ENCODE measurements around the gene POLR3K.

Gene POLR3K

DNA sequence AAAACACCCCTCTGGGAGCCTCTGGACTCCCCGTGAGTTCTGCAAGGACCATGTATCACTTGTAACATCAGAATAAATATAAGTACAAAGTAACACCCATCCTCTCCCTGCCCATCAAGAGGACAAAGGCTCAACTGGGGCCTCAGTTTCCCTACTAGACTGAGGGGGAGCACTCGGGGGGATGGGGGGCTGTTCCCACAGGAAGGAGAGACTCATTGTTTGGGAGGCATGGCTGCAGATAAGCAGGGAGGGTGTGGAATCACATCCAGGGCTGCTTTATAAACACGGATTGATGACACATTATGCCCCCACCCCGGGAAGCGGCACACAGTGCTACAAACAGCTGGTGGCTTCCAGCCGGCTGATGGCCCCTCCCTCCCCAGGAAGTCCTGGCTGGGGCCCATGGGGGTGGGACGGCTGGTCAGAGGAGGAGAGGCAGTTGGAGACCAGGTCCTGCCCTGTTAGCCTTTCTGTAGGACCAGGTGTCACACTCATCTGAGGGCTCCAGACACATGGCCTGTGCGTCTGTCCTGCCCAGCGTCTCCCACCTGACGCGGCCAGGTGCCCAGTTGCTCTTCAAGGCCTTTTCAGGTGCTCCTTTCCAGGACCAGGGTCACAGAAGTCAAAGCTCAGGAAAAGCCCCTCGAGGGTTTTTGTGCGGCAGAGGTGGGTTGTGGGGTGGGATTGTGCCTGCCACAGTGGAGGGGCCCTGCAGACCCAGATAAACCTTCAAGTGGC, 23.3 kb upstream of the POLR3K start:
- no peaks in the 10 kb centered on the region for H3K9me3 Mint-ChIP-seq

DNA sequence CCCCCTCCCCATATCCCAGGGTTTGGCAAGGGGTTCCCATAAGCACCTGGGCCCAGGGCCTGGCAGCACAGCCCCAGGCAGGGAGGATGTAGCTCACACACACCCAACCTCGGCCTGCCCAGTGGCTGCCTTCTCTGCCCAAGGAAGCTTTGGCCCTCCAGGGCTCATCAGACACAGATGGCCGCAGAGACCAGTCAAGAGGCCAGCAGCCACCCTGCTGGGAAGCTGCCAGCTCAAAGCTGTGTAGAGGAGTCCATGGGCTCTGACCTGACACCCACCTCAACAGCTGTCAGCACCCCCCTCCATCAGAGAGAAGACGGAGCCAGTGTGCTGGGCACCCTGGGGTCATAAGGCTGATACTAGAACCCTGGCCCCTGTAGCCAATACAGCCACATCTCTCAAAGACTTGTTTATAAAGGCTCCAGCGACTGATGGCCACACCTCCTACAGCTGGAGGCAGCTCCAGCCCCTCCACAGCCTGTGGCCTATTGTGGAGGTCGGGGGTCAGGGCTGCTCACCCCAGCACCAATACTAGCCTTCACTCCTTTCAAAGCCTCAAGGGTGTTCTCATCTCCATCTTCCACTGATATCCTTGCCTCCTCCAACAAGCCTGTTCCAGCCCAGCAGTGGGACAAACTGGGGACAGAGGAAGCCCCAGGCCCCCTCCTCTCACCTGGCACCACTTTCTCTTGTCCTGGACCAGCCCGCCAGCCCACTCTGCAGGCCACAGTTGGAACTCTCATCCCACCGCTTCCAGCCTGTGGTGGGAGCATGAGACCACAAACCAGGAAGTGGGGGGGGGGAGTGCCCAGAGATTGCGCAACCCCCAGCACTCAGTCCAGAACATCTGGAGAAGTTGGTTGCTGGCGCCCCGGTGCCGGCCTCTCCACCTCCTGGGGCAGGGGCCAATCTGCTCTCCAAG, 22.4 kb upstream of the POLR3K start:
- no peak for ATAC-seq (replicated peaks; ENCODE audit: extremely low read depth, poor library complexity, severe bottlenecking)
- Mint-ChIP-seq H3K36me3 (ENCODE audit: insufficient read depth) (peaks cover 11% of the 10 kb centered on the region), H3K27ac (ENCODE audit: low read depth) (peak overlapping the region; percentile 53), H3K27me3 (peaks cover 31% of the 10 kb centered on the region), H3K4me3 (peak overlapping the region; percentile 84), H3K4me1 (peaks cover 32% of the 10 kb centered on the region), H3K9me3 (no peaks in the 10 kb centered on the region)
- no peak for DNase-seq (ENCODE audit: low spot score in 2 of 2)

More for the DNA sequence above, 23.3 kb upstream of the POLR3K start:
- Mint-ChIP-seq H3K36me3 (ENCODE audit: insufficient read depth) (peaks cover 11% of the 10 kb centered on the region), H3K27me3 (peaks cover 22% of the 10 kb centered on the region), H3K4me1 (peaks cover 32% of the 10 kb centered on the region), H3K4me3 (peak overlapping the region; percentile 84), H3K27ac (ENCODE audit: low read depth) (peak overlapping the region; percentile 53)
- no peak for ATAC-seq (replicated peaks; ENCODE audit: extremely low read depth, poor library complexity, severe bottlenecking)
- no peak for DNase-seq (ENCODE audit: low spot score in 2 of 2)

DNA sequence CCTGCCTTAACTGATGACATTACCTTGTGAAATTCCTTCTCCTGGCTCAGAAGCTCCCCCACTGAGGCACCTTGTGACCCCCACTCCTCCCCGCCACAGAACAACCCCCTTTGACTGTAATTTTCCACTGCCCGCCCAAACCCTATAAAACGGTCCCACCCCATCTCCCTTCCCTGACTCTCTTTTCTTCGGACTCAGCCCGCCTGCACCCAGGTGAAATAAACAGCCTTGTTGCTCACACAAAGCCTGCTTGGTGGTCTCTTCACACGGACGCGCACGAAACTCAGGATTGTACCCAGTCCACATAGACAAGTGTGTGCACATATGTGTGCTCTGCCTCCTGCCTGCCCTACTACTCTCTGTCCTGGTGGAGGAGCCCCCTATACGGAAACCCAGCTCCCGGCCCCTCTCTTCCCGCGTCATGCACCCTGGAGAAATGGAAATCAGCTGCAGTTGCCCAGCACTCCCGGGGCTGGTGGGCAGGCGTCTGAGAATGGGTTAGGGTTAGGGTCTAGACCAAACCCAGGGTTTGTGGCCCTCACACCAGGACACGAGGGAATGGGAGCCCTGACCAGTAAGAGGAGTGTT, 21.4 kb upstream of the POLR3K start:
- H3K36me3 Mint-ChIP-seq (ENCODE audit: insufficient read depth): peaks cover 7% of the 10 kb centered on the region
- peaks cover 31% of the 10 kb centered on the region for H3K4me1 Mint-ChIP-seq
- H3K4me3 Mint-ChIP-seq: no peak overlapping the region
- peaks cover 41% of the 10 kb centered on the region for H3K27me3 Mint-ChIP-seq
- DNase-seq (ENCODE audit: low spot score in 2 of 2): no peak
- no peaks in the 10 kb centered on the region for H3K9me3 Mint-ChIP-seq
- ATAC-seq (replicated peaks; ENCODE audit: extremely low read depth, poor library complexity, severe bottlenecking): no peak
- H3K27ac Mint-ChIP-seq (ENCODE audit: low read depth): no peak overlapping the region

DNA sequence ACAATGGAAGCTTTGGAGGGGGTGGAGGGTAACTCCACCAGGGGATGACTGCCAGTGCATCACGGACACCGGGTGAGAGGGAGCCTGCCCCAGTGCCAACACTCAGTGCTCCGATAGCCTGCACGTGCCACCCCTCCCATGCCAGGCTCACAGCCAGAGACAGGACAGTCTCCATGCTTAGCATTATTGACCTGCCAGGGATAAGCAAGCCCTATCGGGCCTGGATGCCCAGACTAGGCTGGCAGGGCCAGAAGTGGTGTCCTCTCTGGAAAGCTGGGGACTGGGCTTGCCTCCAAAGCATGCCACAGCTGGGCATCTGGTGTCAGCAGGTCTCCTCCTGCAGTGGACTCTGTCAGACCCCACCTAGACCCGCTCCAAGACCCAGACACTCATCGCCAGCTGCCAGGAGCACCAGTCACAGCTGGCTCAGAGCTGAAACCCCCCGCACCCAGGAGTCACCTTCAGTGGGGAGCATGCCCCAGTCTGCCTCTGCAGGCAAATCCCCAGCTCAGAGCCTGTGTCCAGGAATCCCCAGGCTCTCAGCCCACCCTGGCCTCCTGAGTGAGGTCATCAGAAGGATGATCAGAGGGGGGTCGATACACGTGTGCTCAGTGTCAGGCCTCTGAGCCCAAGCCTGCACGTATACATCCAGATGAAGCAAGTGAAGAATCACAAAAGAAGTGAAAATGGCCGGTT, 20.8 kb upstream of the POLR3K start:
- Mint-ChIP-seq H3K9me3 (no peaks in the 10 kb centered on the region), H3K27me3 (peaks cover 46% of the 10 kb centered on the region), H3K27ac (ENCODE audit: low read depth) (no peak overlapping the region), H3K4me3 (no peak overlapping the region), H3K4me1 (peaks cover 25% of the 10 kb centered on the region), H3K36me3 (ENCODE audit: insufficient read depth) (peaks cover 7% of the 10 kb centered on the region)
- ATAC-seq (replicated peaks; ENCODE audit: extremely low read depth, poor library complexity, severe bottlenecking) (no peak), DNase-seq (ENCODE audit: low spot score in 2 of 2) (no peak)

DNA sequence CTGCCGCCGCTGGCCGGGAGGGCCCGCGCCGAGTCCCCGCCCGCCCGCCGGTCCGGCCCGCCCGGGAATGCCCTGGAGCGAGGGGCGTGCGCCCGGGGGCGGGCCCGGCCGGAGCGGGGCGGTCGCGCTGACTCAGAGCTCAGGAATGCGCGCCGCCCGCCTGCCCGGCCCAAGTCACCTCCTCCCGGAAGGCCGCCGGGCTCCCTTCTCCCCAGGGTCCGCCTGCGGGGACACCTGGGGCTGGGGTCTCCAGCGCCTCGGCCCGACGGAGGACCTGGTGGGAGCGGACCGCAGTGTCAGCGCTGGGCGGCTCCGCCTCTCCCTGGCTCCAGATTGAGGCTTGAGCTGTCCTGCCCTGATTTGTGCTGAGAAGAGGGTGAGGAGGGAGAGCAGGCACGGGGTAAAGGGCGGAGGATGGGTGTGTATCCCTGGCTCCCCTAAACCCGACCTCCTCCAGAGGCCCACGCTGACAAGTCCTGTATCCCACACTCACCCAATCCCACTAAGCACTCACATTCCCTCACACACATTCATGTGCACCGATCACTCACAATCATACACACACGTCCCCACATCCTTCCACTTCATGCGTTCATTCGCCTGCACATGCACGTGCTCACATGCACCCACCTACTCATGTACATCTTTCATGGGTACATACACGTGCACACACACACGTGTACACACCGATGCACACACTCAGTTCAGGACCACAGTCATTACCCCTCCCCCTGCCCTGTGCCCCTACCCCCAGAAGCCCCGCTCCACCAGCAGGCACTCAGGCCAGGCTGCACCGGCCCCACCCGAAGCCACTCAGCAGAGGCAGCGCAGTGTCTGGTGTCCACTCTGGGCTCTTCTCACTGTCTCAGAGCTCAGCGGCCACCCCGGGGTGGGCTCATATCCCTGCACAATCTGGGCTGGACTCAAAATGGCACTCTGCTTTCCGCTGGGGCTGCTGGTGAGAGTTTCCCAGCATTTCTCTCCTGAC, 19.4 kb upstream of the POLR3K start, which contains the start of gene RHBDF1:
Gene RHBDF1 (minus strand): TSS at position 71 of the 988 bp plus-strand sequence. CDS start 7,616 bp downstream, outside the sequence.
- DNase-seq (ENCODE audit: low spot score in 2 of 2) (no peak), ATAC-seq (replicated peaks; ENCODE audit: extremely low read depth, poor library complexity, severe bottlenecking) (no peak)
- Mint-ChIP-seq H3K36me3 (ENCODE audit: insufficient read depth) (peaks cover 7% of the 10 kb centered on the region), H3K27ac (ENCODE audit: low read depth) (no peak within 1 kb of the TSS), H3K27me3 (peaks cover 46% of the 10 kb centered on the region), H3K4me1 (peaks cover 18% of the 10 kb centered on the region), H3K9me3 (no peaks in the 10 kb centered on the region), H3K4me3 (peak within 1 kb of the TSS; percentile 0)

DNA sequence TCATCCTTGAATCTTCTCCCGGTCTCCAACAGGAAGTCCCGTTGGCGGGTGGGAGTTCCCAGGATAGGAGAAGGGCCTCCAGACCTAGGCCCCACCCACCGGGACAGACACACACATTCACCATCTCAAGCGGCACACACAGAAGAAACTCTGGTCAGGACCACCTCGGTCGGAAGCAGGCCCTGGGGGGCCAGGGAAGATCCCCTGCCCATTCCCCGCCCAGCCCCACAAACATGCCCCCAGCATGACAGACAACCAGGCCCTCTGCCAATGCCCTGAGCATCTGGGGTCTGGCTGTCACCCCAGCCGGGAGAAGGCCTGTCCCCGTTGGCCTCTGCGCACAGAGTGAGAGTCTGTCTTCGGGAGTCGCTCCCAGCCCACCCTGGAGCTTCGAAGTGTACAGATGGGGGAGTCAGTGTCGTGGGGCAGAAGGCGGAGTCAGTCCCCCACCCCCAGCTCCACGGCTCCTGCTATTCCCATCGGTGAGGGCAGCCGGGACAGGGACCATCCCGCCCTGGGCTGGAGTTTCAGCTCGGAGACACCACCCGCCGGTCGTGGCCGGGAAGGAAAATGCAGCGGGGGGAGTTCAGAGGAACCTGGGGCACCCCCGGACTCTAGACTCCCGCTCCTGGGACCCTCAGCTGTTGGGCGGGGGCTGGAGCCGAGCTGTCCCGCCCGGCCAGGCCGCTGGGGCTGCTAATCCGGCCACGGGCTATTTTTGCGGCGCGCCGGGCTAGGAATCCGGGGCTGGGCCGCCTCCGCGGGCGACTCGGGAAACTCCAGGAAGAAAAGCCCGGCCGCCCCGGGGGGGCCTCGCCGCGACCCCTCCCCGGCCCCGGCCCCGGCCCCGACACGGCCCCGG, 18.4 kb upstream of the POLR3K start:
- ATAC-seq (replicated peaks; ENCODE audit: extremely low read depth, poor library complexity, severe bottlenecking) (no peak), DNase-seq (ENCODE audit: low spot score in 2 of 2) (no peak)
- Mint-ChIP-seq H3K4me1 (peaks cover 16% of the 10 kb centered on the region), H3K4me3 (no peak overlapping the region), H3K9me3 (no peaks in the 10 kb centered on the region), H3K36me3 (ENCODE audit: insufficient read depth) (peaks cover 5% of the 10 kb centered on the region), H3K27me3 (peaks cover 54% of the 10 kb centered on the region), H3K27ac (ENCODE audit: low read depth) (no peak overlapping the region)

DNA sequence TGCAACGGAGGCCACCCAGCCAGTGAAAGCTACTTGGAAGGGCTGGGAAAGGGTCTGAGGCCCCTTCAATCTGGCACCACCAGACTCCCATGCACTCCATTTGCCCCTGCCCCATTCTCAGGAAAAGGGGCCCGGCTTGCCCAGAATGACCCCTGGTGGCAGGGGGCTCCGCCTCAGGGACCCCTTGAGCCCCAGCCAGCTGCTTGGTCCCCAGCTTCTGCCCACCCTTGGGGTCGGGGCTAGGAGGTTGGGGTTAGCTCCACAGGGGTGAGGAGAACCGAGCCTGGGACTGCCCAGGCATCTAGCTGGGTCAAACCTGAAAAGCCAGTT, 17.8 kb upstream of the POLR3K start:
- no peak for ATAC-seq (replicated peaks; ENCODE audit: extremely low read depth, poor library complexity, severe bottlenecking)
- Mint-ChIP-seq H3K9me3 (no peaks in the 10 kb centered on the region), H3K4me3 (no peak overlapping the region), H3K4me1 (peaks cover 10% of the 10 kb centered on the region), H3K36me3 (ENCODE audit: insufficient read depth) (peaks cover 1% of the 10 kb centered on the region), H3K27ac (ENCODE audit: low read depth) (no peak overlapping the region), H3K27me3 (peaks cover 54% of the 10 kb centered on the region)
- DNase-seq (ENCODE audit: low spot score in 2 of 2): no peak

DNA sequence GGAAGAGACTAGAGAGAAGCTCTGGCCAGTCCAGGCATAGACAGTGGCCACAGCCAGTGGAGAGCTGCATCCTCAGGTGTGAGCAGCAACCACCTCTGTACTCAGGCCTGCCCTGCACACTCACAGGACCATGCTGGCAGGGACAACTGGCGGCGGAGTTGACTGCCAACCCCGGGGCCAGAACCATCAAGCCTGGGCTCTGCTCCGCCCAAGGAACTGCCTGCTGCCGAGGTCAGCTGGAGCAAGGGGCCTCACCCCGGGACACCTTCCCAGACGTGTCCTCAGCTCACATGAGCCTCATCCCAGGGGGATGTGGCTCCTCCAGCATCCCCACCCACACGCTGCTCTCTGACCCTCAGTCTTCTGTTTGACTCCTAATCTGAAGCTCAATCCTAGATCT, 15.8 kb upstream of the POLR3K start:
- H3K9me3 Mint-ChIP-seq: no peaks in the 10 kb centered on the region
- no peak overlapping the region for H3K27ac Mint-ChIP-seq (ENCODE audit: low read depth)
- peaks cover 16% of the 10 kb centered on the region for H3K4me1 Mint-ChIP-seq
- DNase-seq (ENCODE audit: low spot score in 2 of 2) (no peak), ATAC-seq (replicated peaks; ENCODE audit: extremely low read depth, poor library complexity, severe bottlenecking) (no peak)
- peaks cover 3% of the 10 kb centered on the region for H3K36me3 Mint-ChIP-seq (ENCODE audit: insufficient read depth)
- no peak overlapping the region for H3K4me3 Mint-ChIP-seq
- peaks cover 50% of the 10 kb centered on the region for H3K27me3 Mint-ChIP-seq

DNA sequence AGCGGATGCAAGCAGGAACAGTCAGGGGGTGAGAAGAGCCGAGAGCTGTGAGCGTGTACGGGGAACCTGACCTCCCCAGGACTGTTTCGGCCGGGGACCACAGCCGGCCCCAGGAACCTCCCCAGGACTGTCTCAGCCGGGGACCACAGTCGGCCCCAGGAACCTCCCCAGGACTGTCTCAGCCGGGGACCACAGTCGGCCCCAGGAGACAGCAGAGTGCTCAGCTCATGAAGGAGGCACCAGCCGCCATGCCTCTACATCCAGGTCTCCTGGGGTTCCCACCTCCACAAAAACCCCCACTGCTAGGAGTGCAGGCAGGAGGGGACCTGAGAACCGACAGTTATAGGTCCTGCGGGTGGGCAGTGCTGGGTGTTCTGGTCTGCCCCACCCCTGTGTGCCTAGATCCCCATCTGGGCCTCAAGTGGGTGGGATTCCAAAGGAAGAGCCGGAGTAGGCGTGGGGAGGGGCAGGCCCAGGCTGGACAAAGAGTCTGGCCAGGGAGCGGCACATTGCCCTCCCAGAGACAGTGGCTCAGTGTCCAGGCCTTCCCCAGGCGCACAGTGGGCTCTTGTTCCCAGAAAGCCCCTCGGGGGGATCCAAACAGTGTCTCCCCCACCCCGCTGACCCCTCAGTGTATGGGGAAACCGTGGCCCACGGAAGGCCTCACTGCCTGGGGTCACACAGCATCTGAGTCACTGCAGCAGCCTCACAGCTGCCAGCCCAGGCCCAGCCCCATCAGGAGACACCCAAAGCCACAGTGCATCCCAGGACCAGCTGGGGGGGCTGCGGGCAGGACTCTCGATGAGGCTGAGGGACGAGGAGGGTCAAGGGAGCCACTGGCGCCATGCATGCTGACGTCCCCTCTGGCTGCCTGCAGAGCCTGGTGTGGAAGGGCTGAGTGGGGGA, 14.7 kb upstream of the POLR3K start:
- ATAC-seq (replicated peaks; ENCODE audit: extremely low read depth, poor library complexity, severe bottlenecking) (no peak), DNase-seq (ENCODE audit: low spot score in 2 of 2) (no peak)
- Mint-ChIP-seq H3K27ac (ENCODE audit: low read depth) (no peak overlapping the region), H3K4me3 (no peak overlapping the region), H3K4me1 (peaks cover 15% of the 10 kb centered on the region), H3K9me3 (no peaks in the 10 kb centered on the region), H3K27me3 (peaks cover 40% of the 10 kb centered on the region), H3K36me3 (ENCODE audit: insufficient read depth) (peaks cover 3% of the 10 kb centered on the region)

DNA sequence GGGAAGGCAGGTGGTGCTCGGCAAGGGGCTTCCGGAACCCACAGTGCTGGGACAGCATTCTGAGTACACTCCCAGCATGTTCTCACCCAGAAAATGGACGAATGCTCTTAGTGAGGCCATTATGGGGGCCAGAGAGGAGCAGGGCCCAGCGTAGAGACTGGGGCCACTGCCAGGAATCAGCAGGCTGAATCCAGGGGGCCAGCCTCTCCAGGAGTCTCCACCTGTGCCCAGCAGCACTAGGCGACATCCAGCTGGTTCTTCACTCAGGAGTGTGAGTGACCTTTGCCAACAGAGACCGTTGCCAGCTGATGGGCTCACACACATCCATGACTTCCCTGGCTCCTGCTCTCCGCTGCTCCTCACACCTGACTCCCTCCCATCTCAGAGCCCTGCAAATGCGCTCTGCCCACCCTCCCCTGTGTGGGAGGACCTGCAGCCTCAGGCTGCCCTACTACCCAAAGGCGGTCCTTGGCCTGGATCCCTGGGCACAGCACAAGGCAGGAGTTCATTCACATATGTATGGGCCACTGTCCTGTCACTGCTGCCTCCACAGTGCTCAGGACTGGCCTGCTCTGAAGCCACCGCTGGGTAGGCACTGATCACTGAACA, 13.9 kb upstream of the POLR3K start:
- H3K9me3 Mint-ChIP-seq: no peaks in the 10 kb centered on the region
- no peak overlapping the region for H3K27ac Mint-ChIP-seq (ENCODE audit: low read depth)
- H3K36me3 Mint-ChIP-seq (ENCODE audit: insufficient read depth): peaks cover 2% of the 10 kb centered on the region
- DNase-seq (ENCODE audit: low spot score in 2 of 2): no peak
- ATAC-seq (replicated peaks; ENCODE audit: extremely low read depth, poor library complexity, severe bottlenecking): no peak
- H3K4me1 Mint-ChIP-seq: peaks cover 10% of the 10 kb centered on the region
- H3K27me3 Mint-ChIP-seq: peaks cover 33% of the 10 kb centered on the region
- H3K4me3 Mint-ChIP-seq: no peak overlapping the region

Measured in central memory CD8-positive, alpha-beta T cell (primary cell).